Measurements from ENCODE around the gene ZRSR2. TPM values are rescaled to one million over a fixed set of nuclear protein-coding genes. Genes with fewer than 3 reads are reported as not detected.

The ZRSR2 gene
- total RNA-seq, 1 donor from 2014 or later = 4.2 TPM

DNA sequence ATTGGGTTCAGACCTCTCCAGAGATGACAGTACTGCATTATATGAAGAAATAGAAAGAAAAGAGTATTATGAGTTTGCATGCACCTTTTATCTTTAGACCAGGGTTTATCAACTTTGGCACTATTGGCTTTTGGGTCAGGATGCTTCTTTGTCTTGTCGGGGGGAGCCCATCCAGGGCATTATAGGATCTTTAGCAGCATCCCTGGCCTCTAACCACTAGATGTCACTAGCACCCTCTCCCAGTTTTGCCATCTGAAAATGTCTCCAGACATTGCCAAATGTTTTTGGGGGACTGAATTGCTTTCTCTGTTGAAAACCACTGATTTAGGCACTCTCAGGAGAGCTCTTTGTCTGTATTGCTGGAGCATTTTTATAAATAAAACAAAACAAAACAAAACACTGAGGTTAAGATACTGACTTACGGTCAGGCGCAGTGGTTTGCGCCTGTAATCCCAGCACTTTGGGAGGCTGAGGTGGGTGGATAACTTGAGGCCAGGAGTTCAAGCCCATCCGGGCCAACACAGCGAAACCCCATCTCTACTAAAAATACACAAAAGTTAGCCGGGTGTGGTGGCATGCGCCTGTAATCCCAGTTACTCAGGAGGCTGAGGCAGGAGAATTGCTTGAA, 28.6 kb upstream of the ZRSR2 start:
- TF ChIP-seq, protein P1, sequence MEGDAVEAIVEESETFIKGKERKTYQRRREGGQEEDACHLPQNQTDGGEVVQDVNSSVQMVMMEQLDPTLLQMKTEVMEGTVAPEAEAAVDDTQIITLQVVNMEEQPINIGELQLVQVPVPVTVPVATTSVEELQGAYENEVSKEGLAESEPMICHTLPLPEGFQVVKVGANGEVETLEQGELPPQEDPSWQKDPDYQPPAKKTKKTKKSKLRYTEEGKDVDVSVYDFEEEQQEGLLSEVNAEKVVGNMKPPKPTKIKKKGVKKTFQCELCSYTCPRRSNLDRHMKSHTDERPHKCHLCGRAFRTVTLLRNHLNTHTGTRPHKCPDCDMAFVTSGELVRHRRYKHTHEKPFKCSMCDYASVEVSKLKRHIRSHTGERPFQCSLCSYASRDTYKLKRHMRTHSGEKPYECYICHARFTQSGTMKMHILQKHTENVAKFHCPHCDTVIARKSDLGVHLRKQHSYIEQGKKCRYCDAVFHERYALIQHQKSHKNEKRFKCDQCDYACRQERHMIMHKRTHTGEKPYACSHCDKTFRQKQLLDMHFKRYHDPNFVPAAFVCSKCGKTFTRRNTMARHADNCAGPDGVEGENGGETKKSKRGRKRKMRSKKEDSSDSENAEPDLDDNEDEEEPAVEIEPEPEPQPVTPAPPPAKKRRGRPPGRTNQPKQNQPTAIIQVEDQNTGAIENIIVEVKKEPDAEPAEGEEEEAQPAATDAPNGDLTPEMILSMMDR (IDR thresholded peaks at IDR 0.05; ENCODE audit: insufficient read depth, low read length, severe bottlenecking) = peak; percentile 69
- Histone ChIP-seq H3K4me3 (ENCODE audit: low read depth, low read length) (no peak overlapping the region), H3K36me3 (ENCODE audit: control insufficient read depth, insufficient read depth, low read length) (no peaks in the 10 kb centered on the region), H3K27me3 (ENCODE audit: control insufficient read depth, insufficient read depth, low read length) (no peaks in the 10 kb centered on the region)
- DNase-seq (ENCODE audit: low read depth) = no peak
- no peak for FAIRE-seq

GRCh38 chrX:15769300-15769954, 20.9 kb upstream of the ZRSR2 start:
- TF ChIP-seq, protein P1 (IDR thresholded peaks at IDR 0.05; ENCODE audit: insufficient read depth, low read length, severe bottlenecking) = no peak
- no peak overlapping the region for H3K4me3 ChIP-seq (ENCODE audit: low read depth, low read length)
- no peak for DNase-seq (ENCODE audit: low read depth)
- FAIRE-seq = no peak
- H3K27me3 ChIP-seq (ENCODE audit: control insufficient read depth, insufficient read depth, low read length) = no peaks in the 10 kb centered on the region
- no peaks in the 10 kb centered on the region for H3K36me3 ChIP-seq (ENCODE audit: control insufficient read depth, insufficient read depth, low read length)

DNA sequence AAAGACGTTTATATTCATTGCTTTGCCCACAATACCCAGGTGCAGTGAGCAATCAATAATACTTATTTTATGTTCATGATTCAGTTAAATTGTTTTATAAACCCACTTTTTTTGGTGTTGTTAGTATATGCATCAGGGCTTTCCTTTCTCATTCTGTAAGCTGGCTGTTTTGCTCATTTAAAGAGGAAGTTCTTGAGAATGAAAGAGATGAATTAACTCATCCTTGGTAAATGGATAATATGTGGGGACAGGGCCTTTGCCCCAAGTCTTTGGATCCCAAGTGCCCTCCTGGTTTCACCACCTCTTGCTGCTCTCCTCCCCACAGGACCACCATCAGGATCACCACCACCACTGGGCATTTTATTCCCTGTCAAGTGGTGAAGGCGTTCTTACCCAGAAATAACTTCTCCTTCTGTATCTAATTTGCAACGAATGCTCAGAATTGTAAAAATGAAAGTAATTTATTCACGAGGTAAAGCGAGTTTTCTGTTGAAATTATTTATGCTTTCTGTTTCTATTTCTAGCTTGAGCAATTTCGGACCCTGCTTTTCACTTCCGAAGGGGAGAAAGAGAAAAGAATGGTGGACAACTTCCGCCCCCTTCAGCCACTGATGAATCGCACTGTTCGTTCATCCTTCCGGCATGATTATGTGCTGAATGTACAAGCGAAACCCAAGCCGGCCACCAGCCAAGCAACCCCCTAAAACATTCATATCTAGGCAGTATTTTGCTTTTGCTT, 8.2 kb upstream of the ZRSR2 start:
- DNase-seq (ENCODE audit: low read depth) = no peak
- H3K27me3 ChIP-seq (ENCODE audit: control insufficient read depth, insufficient read depth, low read length) = no peaks in the 10 kb centered on the region
- peaks cover 1% of the 10 kb centered on the region for H3K36me3 ChIP-seq (ENCODE audit: control insufficient read depth, insufficient read depth, low read length)
- TF ChIP-seq, protein P1 (IDR thresholded peaks at IDR 0.05; ENCODE audit: insufficient read depth, low read length, severe bottlenecking) = no peak
- no peak for FAIRE-seq
- no peak overlapping the region for H3K4me3 ChIP-seq (ENCODE audit: low read depth, low read length)

GRCh38 chrX:15785176-15785750, 5.0 kb upstream of the ZRSR2 start:
- FAIRE-seq (no peak), DNase-seq (ENCODE audit: low read depth) (no peak)
- Histone ChIP-seq H3K27me3 (ENCODE audit: control insufficient read depth, insufficient read depth, low read length) (no peaks in the 10 kb centered on the region), H3K4me3 (ENCODE audit: low read depth, low read length) (no peak overlapping the region), H3K36me3 (ENCODE audit: control insufficient read depth, insufficient read depth, low read length) (peaks cover 1% of the 10 kb centered on the region)
- TF ChIP-seq, protein P1 (IDR thresholded peaks at IDR 0.05; ENCODE audit: insufficient read depth, low read length, severe bottlenecking) = no peak

DNA sequence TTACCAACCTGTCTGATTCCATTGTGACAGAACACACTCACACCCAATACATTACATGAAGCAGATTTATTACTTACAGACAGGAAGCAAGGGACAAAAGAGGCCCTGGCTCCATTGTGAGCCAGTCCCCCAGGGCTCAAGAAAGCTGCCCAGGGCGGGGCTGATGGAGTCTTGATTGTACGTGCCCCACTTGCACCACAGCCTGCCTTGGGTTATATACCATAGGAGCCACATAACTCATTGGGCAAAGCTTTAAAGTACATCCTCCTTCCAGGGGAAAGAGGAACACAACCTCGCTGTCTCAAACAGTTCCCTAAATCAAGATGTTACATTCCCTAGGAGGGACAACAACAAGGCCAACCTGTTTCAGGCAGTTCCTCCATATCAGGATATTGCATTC, 3.4 kb upstream of the ZRSR2 start:
- Histone ChIP-seq H3K27me3 (ENCODE audit: control insufficient read depth, insufficient read depth, low read length) (no peaks in the 10 kb centered on the region), H3K4me3 (ENCODE audit: low read depth, low read length) (no peak overlapping the region), H3K36me3 (ENCODE audit: control insufficient read depth, insufficient read depth, low read length) (no peaks in the 10 kb centered on the region)
- TF ChIP-seq, protein P1 (IDR thresholded peaks at IDR 0.05; ENCODE audit: insufficient read depth, low read length, severe bottlenecking) = no peak
- FAIRE-seq = no peak
- no peak for DNase-seq (ENCODE audit: low read depth)

All from bronchial epithelial cell (primary cell).